IPS DF 4.7 (cell line): Measurements from ENCODE around the gene SNRNP48.

ENCODE experiments used
- DNase-seq: peaks from one replicate; pipeline ENCODE4 v3.0.0-alpha.2; 2013; ENCODE audit warnings: low spot score; ENCODE audit errors: extremely low read depth

Gene SNRNP48

GRCh38 chr6:7559196-7559595 lies 30.8 kb upstream of the SNRNP48 start:
- DNase-seq: no peak

DNA sequence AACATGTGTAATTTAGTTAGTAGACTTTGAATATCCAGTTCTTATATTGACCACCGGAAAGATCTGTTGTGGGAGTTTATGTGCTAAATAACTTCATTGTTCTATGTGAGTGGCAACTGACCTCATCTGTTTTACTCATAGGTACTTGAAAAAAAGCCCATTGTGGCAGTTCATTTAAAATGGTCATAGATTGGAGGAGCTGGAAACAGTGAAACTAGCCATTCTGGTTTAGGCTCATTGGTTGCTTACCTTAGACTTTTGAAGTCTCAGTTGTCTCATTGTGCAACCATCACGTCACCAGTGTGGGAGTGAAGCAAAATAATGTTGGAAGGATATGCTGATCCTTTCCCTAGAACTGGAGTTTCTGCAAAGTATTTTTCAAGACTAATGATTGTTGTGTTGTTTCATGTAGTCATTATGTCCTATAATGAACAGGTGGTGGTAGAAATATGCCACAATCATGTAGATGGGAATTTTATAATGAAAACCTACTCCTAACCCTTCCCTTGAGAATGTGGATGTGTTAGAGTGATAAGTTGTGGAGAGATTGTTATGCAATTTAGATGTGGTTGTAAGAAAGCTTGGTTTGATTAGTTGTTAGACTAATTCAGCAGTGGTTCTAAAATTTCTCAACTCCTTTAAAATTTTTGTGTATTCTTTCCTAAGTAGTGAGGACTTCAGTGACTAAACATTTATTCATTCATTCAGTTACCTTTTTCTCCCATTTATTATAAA lies 30.2 kb upstream of the SNRNP48 start:
- no peak for DNase-seq

- DNase-seq: no peak
Observed at GRCh38 chr6:7561153-7561964, 28.6 kb upstream of the SNRNP48 start.

GRCh38 chr6:7562769-7563168 lies 27.2 kb upstream of the SNRNP48 start:
- no peak for DNase-seq

DNA sequence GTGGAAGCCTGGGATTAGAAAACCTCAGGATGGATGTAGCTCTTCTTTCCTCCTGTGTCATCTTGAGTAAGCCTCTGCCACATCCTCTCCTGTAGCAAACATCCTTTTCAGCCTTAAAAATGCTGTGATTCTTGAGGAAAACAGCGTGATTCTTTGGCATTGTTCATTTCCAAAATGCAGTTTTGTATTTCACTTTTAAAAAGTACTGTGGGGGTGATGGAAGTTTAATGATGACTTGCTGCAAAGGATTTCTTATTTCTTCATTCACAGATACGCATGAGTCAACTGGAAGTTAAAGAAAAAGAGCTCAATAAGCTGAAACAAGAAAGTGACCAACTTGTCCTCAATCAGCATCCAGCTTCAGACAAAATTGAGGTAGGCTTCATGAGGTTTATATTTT lies 23.9 kb upstream of the SNRNP48 start:
- no peak for DNase-seq

GRCh38 chr6:7566617-7567173 lies 23.3 kb upstream of the SNRNP48 start:
- DNase-seq: no peak

DNA sequence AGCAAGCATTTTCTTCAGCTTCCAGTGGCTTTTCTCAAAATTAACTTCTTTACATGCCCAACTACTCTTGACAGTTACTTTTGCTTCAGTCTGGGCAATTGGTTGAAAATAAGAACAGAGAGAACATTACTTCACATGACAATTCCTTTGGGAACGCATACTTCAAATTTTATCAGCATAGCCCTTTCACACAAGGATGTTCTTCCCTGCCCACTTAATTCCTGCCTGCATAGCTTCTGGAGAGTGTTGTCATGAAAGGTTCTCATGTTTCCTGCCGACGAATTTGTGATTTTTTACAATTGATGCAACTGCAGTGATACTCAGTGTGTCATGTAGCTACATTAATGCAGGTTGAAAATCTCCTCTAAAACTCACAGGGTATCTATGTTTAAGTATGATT lies 22.0 kb upstream of the SNRNP48 start:
- no peak for DNase-seq

- DNase-seq: no peak
Observed at GRCh38 chr6:7569082-7569481, 20.9 kb upstream of the SNRNP48 start.

DNA sequence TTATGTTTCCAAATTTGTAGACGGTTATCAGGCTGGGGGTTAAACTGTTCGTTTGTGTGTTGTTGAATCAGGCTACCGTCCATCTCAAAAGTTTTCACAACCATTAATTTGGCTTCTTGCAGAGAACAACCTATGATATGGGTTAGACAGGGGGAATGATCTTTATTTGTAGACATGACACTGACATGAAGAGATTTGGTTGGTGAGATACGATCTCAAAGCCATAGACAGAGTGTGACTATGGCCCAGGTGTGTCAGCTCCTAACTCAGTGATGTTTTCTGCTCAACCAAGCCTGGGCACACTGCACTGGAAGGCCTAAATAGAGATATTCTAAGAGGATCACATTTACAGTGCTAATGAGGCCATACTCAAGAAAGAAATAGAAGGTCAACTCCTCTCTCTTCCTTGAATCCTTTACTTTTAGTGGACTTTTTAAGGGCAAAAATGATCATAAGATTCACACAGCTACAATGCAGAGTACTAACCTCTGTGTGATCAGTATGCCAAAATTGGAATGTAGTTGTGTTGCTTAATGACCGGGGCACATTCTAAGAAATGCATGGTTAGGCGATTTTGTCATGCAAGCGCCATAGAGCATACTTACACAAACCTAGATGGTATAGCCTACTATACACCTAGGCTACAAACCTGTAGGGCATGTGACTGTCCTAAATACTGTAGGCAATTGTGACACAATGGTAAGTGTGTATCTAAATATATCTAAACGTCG lies 17.6 kb upstream of the SNRNP48 start:
- DNase-seq: no peak

DNA sequence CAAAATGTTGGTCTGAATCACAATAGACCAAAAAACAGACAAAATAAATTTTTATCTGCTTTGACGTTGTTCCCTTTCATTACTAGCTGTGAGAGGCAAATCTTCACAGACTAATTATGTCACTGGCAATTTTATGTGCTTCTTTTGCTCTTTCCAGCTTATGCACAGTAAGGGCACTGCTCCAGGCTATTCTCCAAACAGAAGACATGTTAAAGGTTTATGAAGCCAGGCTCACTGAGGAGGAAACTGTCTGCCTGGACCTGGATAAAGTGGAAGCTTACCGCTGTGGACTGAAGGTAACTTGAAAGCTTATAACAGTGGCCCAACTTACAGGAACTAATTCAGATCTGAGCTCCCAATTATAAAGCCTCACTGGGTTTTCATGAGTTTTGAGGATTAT lies 15.5 kb upstream of the SNRNP48 start:
- no peak for DNase-seq

DNA sequence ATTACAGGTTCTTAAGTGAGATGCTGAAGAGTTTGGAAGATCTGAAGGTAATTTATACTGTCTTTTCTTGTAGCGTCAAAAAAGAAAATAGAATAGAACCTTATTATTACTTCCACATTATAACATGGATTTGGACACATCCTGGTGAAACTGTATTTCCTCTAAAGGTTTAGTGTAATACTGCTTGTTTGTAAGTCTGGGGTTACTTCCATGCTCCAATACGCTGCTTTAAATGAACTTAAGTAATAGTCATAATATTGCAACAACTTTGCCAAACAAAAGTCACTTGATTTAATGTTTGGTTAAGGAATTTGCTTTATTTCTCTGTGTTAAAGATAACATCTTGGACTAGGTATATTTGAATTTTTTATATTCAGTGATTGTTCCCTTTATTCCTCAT lies 11.5 kb upstream of the SNRNP48 start:
- no peak for DNase-seq

GRCh38 chr6:7578931-7579330 lies 11.1 kb upstream of the SNRNP48 start:
- DNase-seq: no peak

- DNase-seq: no peak
Observed at GRCh38 chr6:7579851-7580250, 10.1 kb upstream of the SNRNP48 start.

- DNase-seq: no peak
Observed at GRCh38 chr6:7580537-7580926, 9.5 kb upstream of the SNRNP48 start.

DNA sequence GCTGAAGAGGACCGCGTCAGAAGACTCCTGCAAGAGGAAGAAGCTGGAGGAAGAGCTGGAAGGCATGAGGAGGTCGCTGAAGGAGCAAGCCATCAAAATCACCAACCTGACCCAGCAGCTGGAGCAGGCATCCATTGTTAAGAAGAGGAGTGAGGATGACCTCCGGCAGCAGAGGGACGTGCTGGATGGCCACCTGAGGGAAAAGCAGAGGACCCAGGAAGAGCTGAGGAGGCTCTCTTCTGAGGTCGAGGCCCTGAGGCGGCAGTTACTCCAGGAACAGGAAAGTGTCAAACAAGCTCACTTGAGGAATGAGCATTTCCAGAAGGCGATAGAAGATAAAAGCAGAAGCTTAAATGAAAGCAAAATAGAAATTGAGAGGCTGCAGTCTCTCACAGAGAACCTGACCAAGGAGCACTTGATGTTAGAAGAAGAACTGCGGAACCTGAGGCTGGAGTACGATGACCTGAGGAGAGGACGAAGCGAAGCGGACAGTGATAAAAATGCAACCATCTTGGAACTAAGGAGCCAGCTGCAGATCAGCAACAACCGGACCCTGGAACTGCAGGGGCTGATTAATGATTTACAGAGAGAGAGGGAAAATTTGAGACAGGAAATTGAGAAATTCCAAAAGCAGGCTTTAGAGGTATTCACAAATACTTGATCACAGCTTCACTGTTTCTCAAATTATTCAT lies 8.9 kb upstream of the SNRNP48 start:
- no peak for DNase-seq

GRCh38 chr6:7585287-7585930 lies 4.6 kb upstream of the SNRNP48 start:
- DNase-seq: no peak

- DNase-seq: no peak
Observed at GRCh38 chr6:7587631-7588100, 2.3 kb upstream of the SNRNP48 start.

DNA sequence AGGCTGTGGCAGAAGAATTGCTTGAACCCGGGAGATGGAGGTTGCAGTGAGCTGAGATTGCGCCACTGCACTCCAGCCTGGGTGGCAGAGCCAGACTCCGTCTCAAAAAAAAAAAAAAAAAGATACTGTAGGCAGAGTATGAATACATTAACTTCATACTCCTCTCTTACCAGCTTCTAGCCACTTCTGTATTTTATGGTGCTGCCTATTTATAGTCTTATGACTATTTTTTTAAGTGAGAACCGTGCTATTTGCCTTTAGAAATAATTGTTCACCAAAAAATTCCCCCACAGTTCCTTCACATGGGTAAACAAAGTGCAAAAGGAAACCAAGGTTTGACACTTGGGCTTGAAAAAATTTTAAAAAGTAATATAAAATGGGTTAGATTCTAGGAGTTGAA lies 1.5 kb upstream of the SNRNP48 start:
- no peak for DNase-seq

DNA sequence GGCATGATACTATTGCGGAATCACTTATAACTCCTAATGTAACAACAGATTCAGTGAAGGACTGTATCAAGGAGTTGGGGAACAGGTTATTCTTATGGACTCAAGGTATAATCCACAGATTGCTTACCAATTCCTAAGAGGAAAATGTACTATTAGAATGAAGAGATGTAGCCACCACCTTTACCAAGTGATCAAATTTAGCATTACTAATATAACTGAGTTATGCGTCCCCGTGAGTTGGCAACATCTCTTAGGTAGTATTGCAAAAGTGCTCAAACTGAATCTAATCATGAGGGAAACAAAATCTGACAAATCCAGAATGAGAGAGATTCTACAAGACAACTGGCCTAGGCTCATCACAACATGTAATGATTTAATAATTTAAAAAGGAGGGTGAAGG lies 777 bp upstream of the SNRNP48 start:
- no peak for DNase-seq

- DNase-seq: no peak
Observed at GRCh38 chr6:7590918-7591302, 912 bp downstream of the SNRNP48 start.

- DNase-seq: no peak
Observed at GRCh38 chr6:7591770-7592169, 1.8 kb downstream of the SNRNP48 start.
